Measurements from ENCODE around the gene ALK. TPM values are rescaled to one million over a fixed set of nuclear protein-coding genes. Genes with fewer than 3 reads are reported as not detected.

The ALK gene
- total RNA-seq, 1 experiment from 2014 or later: 0.26 TPM

DNA sequence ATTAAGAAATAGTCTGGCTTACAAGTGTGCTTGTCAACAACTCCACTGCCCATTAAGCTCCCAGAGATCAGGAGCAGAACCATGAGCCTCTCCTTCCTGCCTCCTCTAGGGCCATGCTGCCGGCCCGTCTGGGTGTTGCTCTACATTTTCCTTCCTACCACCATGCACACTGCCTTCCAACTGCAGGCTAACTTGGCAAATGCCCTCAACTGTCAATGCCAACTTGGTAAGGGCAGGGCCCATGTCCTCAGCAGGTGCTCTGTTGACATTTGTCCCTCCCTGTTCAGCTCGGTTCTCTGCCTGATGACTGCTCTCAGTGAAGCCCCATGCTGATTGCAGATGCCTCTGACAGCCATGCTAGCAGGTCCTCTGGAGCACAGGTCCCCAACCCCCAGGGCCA, 345.2 kb downstream of the ALK start:
- DNase-seq (ENCODE audit: low spot score): no peak

- no peak for DNase-seq (ENCODE audit: low spot score)
Observed at GRCh38 chr2:29575370-29575890, 346.0 kb downstream of the ALK start.

GRCh38 chr2:29573612-29574011, 347.8 kb downstream of the ALK start:
- DNase-seq (ENCODE audit: low spot score): no peak

DNA sequence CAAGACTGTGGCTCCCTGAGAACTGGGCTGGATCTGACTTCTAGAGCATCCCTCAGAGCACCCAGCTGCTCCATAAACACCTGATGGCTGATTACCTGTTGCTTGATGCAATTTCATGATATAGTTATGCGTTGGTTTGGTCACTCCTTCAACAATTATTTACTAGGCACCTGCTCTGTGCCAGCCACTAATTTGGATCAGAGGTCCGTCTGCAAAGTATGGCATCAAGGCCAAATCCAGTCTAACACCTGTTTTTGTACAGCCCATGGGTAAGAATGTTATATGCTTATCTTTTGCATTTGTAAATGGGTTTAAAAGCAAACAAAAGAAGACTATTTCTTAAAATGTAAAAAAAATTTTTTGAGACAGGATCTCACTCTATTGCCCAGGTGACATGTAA, 348.2 kb downstream of the ALK start:
- no peak for DNase-seq (ENCODE audit: low spot score)

DNA sequence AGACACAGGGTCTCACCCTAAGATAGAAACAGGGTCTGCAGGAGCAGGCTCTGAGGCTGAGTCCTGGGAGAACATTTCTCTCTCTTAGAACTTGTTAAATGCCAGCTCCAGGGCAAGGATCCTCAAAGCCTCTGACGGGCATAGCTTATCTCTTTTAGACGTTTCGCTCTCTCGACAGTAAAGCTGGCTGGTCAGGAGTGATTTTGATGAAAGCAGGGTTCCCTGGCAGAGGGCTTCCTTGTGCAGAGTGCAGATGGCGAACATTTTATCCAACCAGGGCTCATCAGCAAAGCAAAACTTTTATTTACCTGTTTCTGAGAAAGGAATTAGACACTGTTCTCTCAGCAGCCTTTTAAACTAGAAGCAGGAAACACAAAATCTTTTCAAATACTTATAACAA, 350.8 kb downstream of the ALK start:
- DNase-seq (ENCODE audit: low spot score): no peak

DNA sequence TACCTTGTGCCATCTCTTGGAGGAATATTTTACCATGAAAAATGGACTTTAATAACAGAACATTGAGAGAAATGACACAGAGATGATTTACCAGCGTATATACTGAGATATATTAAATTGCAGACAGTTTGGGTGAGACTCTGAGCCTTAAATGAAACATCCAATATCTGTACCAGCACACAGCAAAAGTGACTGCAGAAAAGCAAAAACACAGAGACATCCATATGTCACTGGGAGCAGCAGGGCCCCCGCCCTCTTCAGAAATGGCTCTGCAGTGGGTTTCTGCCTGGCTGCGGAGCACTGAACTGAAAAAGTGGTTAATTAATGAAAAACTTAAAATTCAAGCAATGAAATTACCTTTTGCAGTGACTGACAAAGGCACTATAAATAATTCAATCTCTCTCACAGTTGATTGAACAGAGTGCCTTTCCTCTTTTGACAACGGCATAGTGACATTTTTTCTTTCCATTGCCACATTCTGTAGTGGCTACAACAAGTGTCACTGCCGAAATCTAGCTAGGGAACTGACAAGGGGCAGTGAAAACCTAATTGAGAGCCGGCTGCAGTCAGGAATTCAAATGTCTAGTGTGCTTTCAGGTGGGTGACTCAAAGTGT, 353.4 kb downstream of the ALK start:
- DNase-seq (ENCODE audit: low spot score): no peak

DNA sequence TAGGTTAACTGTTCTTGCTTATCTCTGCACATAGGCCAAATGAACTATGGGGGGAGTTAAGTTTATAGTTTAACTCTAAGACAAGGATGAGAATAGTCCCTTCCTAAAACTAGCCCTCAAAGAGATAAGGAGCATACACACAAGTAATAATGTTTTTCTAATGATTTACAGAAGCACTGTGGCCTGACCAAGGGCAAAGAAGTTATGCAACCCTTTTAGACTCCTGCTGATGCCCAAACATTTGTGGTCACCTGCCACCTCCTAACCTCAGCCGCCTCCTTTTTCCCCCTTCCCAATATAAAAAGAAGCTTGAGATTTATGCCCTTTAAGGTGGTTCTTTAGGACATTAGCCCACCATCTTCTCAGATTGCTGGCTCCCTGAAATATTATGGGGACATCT, 357.7 kb downstream of the ALK start:
- no peak for DNase-seq (ENCODE audit: low spot score)

GRCh38 chr2:29562896-29563295, 358.5 kb downstream of the ALK start:
- DNase-seq (ENCODE audit: low spot score): no peak

GRCh38 chr2:29562319-29562718, 359.1 kb downstream of the ALK start:
- DNase-seq (ENCODE audit: low spot score): no peak

DNA sequence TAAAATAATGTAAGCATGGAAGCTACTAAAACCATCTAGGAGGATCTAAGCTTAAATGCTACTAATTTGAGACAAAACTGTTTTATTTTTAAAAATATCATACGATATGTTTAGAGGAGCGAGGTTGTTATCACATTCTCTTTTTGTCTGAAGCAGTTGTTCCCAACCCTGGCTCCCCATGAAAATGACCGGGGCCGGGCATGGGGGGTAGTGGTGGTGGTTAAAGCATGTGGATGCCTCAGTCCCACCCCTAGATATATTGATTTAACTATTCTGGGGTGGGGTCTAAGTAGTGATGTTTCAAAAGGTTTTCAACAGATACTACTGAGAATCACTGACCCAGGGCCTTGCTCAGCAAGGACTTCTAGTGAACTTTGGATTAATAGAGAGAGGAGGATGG, 359.8 kb downstream of the ALK start:
- DNase-seq (ENCODE audit: low spot score): no peak

- no peak for DNase-seq (ENCODE audit: low spot score)
Observed at GRCh38 chr2:29561181-29561580, 360.2 kb downstream of the ALK start.

- no peak for DNase-seq (ENCODE audit: low spot score)
Observed at GRCh38 chr2:29560566-29560965, 360.8 kb downstream of the ALK start.

DNA sequence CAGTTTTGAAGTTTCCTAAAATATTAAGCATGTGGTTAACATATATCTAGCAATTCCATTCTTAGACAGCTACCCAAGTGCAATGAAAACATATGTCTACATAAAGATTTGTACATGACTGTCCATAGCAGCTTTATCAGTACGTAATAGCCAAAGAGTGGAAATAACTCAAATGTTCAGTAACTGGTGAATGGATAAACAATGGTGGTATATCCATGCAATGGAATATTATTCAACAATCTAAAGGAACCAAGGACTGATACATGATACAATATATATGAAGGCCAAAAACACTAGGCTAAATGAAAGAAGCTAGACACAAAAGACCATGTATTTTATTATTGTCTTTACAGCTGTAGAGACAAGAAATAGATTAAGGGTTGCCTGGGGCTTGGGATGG, 361.4 kb downstream of the ALK start:
- no peak for DNase-seq (ENCODE audit: low spot score)

DNA sequence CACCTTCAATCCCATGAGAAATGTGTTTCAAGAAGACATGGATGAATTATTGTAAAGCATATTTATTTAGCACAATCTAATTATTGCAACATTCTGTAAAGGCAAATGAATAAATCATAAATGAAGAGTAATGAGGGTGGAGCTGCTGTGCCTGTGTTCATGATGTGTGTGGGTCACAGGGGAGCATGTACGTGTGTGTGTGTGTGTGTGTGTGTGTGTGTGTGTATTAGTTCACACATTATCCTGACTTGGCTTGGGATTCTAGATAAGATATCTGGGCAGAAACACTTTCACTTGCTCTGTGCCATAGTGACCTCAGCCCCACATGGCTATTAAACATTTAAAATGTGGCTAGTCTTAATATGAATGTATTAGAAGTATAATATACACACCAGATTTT, 361.8 kb downstream of the ALK start:
- DNase-seq (ENCODE audit: low spot score): no peak

DNA sequence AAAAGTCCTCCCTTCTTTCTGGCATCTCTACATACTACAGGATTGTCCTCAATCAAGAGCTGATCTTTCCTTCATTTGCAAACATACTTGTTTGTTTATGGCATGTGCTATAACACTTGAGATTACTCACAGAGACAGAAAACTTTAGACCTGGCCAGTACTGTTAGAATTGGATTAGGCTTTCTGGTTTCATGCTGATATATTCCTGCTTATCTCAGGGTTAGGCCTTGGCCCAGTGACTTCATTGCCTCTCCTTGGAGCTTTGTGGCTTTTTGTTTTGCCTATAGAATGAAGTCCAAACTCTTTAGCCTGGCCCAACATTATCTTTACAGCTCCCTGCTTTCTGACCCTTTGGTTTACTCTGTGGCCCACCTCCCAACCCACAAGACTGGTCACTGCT, 363.3 kb downstream of the ALK start:
- no peak for DNase-seq (ENCODE audit: low spot score)

- no peak for DNase-seq (ENCODE audit: low spot score)
Observed at GRCh38 chr2:29557268-29557667, 364.1 kb downstream of the ALK start.

GRCh38 chr2:29549069-29549380, 372.4 kb downstream of the ALK start:
- no peak for DNase-seq (ENCODE audit: low spot score)

DNA sequence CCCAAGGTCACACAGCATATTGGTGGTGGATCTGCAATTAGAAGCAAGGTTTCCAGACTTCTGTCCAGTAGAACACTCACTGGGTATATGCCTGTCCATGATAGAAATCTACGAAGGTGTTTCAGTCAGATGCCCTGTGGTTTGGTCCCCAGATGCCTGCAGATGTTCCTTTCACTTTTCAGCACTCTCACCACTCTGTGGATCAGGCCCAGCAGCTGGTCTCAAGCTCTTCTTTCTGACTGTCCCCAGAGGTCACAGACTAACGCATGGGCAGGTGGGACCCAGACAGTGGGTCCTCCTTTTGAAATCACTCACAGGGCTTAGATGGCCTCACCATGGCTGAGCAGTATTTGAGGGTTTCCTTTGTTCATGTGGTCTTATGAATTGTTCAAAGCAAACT, 376.5 kb downstream of the ALK start:
- DNase-seq (ENCODE audit: low spot score): no peak

DNA sequence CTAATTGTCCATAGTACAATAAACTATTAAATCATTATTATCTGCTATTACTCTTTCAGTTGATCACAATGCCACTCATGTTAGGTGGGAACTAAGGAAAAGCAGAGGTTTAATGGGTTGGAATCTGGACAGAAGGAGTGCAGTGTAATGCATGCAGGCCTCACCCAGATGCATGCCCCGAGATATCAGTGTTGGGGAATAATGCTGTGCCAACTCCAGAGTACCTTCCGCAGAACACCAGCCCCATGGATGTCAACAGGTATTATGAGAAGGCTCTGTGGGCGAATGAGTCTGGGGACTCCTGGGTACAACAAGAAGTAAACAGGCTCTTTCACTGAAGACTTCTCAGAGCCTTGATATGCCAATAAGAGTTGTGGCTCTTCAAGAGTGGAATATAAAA, 377.4 kb downstream of the ALK start:
- no peak for DNase-seq (ENCODE audit: low spot score)

GRCh38 chr2:29535188-29535587, 386.2 kb downstream of the ALK start:
- DNase-seq (ENCODE audit: low spot score): no peak

GRCh38 chr2:29532436-29532835, 388.9 kb downstream of the ALK start:
- DNase-seq (ENCODE audit: low spot score): no peak

GRCh38 chr2:29531626-29532025, 389.8 kb downstream of the ALK start:
- DNase-seq (ENCODE audit: low spot score): no peak

GRCh38 chr2:29530281-29530680, 391.1 kb downstream of the ALK start:
- DNase-seq (ENCODE audit: low spot score): no peak

DNA sequence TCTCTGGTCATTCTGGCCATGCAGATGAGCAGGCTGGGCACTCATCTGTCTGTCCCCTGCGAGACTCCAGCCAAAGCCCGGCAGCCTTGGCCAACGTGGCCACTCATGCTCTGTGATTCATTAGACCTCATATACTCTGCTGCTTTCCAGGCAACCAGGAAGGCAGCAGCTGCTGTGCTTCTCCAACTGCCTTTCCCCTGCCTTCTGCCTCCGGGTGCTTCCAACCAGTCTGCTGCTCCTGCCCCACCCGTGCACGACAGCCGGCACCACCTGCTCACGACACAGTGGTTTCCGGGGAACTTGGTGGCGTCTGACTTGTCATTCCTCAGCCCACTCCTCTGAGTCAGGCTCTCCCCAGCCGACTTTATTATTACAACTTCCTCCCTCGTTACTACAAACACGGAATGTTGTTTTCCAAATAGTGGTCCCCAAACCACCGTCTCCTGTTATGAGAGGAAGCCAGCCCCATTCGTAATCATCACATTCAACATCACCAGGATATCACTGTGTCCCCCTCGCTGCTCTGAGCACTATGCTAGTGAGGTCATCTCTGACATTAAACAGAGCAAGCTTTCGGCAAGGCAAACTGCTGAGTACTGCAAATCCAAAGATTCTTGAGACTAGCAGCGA, 392.4 kb downstream of the ALK start:
- peak; percentile 20 for DNase-seq (ENCODE audit: low spot score)

Measured in A172 (cell line).